OCI-M1 (cell line): ENCODE data around the gene TRIM59.

Experiments used
- DNase-seq: peaks from one replicate; lab custom pipeline; 2025; lab: John Stamatoyannopoulos, UW

The TRIM59 gene, protein sequence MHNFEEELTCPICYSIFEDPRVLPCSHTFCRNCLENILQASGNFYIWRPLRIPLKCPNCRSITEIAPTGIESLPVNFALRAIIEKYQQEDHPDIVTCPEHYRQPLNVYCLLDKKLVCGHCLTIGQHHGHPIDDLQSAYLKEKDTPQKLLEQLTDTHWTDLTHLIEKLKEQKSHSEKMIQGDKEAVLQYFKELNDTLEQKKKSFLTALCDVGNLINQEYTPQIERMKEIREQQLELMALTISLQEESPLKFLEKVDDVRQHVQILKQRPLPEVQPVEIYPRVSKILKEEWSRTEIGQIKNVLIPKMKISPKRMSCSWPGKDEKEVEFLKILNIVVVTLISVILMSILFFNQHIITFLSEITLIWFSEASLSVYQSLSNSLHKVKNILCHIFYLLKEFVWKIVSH

DNA sequence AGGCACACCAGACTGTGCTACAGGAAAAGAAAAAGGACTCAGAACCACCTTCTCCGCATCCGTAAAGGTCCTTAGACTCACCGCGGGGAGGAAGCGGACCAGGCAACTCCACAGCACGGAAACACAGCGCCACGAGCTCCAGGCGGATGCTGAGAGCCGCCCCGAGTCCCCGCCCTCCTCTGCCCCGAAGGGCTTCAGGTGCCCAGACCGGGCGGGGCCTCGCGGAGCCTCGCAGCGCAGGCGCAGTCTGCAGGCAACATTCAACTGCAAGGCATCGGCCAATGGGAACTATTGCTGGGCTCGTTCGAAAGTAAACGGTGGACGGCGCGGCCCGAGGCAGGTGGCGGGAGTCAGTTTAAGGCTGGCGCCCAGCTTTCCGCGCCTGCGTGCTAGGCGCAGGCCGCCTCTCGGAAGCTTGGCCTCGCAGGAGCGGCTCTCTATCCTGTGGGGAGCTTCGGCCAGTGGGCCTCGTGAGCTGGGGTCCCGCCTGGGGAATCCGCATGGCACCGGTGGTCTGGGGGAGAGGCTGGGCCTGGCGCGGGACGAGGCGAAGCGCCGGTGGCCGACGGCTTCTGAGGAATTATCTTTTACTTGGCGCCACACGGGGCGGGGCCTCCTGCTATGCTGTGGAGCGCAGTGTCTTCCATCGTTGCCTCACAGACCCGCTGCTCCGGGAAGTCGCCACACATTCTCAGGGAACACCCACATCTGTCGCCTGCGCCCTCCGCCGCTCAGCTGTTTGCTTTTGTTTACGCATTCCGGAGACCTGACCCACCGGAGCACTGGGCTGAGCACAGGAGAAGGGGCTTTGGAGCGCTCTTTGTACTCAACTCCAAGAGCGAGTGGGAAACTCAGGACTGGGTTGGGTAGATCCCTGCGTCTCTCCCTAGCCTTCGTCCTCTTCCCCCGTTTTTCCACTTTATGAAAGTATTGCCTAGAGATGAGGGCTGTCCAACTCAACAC is at the start of gene TRIM59:
TSS of gene TRIM59 (minus strand) at position 151 of the 963 bp plus-strand sequence. CDS start 10,603 bp downstream, outside the sequence.
- DNase-seq, result peak; percentile 72

DNA sequence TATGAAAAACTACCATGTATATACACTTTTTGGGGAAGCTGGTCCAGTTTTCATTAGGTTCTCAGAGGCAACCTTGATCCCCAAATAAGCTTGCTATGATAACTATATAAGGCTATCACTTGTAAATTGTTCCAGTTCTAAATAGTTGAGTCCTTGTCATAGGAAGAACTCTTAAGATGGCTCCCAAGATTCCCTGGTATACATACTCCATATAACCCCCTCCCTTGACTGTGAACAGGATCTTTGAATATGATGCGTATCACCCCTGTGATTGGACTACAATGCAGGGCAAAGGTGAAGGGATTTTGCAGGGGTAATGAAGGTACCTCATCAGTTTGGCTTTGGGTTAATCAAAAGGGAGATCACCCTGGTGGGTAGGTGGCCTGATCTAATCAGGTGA is 48.6 kb upstream of the TRIM59 start:
- DNase-seq, result no peak

DNA sequence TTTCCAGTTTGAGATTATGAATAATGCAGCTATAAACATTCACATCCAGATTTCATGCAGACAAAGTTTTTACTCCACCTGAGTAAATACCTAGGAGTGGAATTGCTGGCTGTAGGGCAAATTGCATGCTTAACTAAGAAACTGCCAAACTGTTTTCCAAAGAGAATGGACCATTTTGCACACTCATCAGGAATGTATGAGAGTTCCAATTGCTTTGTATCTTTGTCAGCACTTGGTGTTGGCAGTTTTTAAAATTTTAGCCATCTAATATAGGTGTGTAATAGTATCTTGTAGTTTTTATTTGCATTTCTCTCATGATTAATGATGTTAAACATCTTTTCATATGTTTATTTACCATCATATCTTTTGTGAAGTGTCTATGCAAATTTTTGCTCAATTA is 40.6 kb upstream of the TRIM59 start:
- DNase-seq, result no peak

DNA sequence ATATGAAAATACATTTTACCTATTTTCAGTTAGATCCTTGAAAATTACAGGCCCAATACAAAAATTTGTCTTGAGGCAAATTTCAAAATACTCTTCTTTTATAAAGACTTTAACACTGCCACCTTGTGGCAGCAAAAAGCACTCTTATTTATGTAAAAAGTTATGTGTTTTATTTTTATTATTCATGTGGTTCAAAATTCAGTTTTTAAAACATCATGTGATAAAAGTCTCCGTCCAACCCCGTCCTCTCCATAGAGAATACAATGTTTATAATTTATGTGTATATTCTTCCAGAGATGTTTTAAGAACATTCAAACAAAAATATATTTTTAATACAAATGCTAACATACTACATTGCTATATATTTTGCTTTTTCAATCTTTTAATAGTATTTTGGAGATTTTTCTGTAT is 36.9 kb upstream of the TRIM59 start:
- DNase-seq, result peak; percentile 56

DNA sequence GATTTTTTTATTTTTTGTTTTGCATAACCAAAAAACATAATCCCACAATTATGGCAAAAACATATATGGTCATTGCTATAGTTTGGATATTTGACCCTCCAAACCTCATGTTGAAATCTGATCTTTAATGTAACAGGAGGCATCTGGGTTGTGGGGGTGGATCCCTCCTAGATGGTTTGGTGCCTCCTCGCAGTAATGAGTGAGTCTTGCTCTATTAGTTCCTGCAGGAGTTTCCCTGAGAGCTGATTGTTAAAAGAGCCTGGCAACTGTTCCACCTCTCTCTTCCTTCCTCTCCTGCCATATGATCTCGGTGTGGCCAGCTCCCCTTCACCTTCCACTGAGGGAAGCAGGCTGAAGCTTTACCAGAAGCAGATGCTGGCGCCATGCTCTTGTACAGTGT is 33.2 kb upstream of the TRIM59 start:
- no peak for DNase-seq

DNA sequence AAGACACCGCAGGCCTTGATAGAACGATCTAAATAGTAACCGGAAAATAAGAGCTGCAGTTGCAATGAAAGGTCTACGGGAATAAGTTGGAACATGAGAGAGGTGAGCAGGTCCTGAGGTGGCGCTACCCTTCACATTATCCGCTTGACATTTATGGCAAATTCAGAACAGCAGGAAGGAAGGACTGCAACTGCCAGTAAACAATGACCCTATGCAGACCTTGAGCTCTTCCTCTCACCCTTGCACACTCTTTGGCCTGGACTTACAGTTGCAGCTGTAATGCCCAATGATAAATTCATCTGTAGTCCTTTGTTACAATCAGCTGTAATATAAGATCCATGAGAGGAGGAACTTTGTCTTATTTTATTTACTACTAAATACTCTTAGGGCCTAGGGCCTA is 32.3 kb upstream of the TRIM59 start:
- DNase-seq, result no peak

DNA sequence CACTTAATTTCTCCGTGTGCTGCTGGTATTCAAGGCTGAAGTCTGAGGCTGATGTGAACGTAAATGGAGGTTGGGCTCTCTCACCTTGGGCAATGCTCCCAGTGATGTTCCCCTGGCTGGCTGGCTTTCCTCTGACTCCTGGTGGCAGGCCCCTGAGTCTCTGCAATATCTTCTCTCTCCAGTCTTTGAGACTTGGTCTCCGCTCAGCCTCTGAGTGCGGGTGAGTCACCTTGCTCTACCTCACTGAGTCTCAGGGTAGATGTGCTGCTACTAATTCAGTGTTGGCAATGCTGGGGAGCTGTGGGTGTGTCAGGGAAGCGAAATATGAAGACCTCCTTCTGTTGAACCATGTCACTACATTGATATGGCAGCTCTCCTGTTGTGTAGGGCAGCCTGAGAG is 31.3 kb upstream of the TRIM59 start:
- no peak for DNase-seq

DNA sequence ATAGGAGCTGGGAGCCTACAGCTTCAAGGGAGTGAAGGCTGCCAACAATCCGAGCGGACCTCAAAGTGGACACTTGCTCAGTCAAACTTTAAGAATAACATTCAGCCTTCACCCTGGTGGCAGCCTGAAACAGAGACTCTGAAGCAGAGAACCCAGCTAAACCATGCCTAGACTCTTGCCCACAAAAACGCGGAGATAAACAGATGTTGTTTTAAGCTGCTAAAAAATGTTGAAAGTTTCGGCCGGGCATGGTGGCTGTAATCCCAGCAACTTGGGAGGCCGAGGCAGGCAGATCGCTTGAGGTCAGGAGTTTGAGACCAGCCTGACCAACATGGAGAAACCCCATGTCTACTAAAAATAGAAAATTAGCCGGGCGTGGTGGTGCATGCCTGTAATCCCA is 29.8 kb upstream of the TRIM59 start:
- DNase-seq, result no peak

DNA sequence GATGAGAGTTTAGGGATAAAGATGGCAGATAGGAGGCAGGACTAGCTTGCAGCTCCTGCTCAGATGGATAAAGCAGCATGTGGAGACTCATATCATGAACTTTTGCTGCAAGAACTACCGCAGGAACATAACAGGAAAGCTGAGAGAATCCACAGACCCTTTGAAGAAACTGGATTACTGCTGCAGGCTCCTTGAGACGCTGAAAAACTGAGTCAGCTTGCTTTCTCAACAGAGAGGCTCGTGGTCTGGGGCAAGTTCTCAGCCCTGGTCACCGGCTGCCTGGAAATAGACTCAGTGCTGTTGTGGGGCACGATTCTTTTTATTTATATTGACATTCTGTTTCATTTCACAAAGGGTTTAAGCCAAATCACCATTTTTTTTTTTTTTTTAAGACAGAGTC is 28.8 kb upstream of the TRIM59 start:
- no peak for DNase-seq

DNA sequence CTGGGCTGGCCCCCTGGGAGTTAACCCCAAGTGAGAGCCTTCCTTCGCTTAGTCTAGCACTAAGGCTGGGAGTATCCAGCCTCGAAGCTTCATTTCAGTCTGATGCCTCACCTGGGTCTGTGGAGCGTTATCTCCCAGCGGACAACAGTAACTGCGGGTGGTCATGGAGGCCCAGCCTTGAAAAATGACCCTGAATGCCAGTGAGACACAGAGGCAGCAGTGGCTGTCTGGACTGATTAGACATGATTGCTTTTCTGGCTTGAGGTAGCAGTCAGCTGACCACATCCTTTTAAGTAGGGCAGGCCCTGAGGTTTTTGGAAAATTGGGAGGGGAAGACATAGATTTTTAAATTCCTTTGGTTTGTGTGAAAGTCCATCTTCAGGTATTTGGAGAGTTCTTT is 28.2 kb upstream of the TRIM59 start:
- DNase-seq, result peak; percentile 13

DNA sequence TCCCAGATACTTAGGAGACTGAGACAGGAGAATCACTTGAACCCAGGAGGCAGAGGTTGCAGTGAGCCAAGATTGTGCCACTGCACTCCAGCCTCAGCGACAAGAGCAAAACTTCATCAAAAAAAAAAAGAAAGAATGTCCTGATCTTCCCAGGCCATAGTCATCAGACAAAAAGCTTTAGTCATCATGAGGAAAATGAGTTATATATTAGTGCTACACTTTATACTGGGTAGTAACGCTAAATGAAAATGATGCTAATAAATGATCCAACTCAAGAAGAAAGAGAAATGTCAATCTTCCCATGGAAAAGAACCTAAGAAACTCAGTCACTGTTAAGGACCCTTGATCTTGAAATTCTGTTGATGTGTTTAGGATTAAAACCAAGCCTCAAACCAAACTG is 26.3 kb upstream of the TRIM59 start:
- DNase-seq, result no peak

DNA sequence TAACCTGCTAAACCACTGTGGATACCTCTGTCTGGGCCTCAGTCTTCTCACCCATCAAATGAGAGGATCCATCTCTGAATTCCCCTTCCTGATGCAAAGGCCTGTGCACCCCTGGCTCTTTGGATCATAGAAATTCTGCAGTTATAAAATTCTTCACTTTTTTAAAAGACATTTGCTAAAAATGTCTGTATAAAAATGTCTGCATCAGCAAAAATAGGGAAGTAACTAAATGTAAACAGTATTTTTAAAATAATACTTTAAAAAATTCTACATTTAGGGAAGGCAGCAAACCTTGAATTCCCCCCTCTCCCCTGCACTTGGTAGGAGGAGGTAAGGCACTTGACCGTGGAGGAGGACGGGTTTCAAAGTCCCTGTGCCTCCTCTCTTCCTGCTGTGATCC is 25.6 kb upstream of the TRIM59 start:
- no peak for DNase-seq

DNA sequence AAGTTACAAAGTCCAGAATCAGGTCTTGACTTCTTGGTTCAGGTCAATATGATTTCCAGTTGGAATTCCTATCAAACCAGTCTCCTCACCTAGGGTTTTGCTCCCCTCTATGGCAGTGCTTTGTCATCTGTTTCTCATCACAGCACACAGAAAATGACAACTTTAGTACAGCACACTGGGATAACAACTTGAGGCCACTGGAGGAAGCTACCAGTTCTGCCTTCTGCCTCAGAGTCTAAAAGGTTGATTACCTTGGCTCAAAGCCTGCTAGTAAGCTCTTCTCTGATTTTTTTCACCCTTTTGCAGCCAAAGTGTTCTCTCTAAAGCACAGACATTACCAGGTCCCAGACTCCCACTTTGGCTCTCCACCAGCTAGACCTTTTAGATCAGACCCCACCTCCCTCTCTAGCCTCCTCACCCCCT is 24.8 kb upstream of the TRIM59 start:
- DNase-seq, result no peak

DNA sequence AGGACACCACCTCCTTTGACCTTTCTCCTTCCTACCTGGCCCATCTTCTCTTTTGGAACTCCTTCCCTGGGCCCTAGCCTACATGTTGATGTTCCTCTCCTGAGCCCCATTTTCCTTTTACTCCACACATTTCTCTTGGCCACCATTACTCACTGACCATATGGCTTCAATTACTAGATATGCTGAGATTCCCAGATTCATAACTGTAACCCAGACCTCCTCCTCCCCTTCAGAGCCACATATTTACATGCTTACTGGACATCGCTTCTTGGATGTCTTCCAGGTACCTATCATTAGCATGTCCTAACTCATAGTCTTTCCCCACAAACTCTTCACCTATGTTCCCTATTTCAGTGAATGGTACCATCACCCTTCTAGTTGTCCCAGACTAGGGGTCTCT is 24.4 kb upstream of the TRIM59 start:
- DNase-seq, result no peak

DNA sequence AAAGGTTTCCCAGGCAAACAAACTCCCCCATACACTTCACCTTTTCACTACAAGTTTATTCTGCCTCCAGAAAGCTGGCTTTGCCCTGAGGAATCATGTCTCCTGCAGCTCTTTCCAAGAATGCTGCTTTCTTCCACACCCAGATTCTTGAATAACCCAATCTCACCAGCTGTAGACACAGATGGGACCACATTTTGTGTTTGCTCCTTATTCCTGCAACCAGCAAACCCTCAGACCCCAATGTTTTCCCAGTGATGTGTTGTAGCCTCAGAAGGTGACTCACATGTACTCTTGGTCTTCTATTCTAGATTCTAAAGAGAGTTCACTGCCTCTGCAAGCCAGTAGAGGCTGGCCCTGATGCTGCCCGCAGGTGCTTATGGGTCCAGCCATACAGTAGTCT is 23.6 kb upstream of the TRIM59 start:
- no peak for DNase-seq

DNA sequence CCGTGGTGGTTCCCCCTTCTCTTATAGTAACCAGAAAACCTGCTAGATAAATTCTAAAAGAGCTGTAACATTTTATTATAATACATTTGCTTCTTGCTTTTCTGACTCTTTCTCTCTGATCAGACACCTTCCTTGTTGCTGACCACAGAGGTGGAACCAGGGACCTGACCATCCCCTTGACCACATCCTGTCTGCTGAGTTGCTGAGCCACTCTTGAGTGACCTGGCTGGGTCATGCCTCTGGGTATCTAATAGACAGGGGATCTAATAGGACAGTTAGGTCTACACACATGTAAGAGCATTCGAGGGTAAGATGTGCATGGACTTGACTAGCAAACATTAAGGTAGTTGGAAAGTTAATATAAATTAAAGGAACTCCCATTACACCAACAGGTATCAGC is 22.8 kb upstream of the TRIM59 start:
- DNase-seq, result no peak

DNA sequence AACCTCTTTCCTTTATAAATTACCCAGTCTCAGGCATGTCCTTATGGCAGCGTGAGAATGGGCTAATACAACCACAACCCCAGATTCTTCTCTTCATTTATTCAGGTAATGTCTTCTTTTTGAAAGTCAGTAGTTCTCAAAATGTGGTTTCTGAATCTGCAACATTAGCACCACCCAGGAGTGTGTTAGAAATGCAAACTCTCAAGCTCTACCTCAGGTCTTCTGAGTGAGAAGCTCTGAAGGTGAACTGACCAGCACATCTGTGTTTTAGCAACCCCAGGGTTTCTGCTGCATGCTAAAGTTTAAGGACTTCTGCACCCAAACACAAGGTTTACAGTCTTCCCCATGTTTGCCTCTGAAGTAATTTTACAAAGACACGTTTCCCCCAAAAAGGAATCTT is 22.3 kb upstream of the TRIM59 start:
- DNase-seq, result no peak

DNA sequence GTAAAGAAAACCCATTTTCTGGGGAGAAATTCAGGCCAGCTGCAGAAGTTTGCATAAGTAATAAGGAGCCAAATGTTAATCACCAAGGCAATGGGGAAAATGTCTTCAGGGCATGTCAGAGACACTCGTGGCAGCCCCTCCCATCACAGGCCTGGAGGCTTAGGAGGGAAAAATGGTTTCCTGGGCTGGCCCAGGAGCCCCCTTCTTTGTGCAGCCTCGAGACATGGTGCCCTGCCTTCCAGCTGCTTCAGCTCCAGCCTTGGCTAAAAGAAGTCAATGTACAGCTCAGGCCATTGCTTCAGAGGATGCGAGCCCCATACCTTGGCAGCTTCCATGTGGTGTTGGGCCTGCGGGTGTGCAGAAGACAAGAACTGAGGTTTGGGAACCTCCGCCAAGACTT is 20.6 kb upstream of the TRIM59 start:
- DNase-seq, result no peak

DNA sequence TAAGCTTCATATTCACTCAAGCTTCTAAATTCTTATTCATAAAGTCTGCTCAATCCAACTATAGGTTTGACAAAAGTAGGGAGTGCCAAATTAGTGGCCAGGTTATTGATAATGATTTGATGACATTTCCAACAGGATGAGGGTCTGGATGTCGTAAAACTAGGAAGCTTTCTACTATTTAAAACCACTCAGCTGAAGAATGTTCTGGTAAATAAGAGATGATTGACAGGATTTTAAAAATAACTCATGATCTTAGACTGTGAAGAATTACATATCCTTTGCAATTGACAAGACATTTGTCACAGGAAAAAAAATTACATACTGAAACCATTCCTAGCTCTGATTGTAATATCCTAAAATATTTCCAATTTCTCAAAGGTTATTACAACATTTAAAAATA is 15.4 kb upstream of the TRIM59 start:
- DNase-seq, result no peak

DNA sequence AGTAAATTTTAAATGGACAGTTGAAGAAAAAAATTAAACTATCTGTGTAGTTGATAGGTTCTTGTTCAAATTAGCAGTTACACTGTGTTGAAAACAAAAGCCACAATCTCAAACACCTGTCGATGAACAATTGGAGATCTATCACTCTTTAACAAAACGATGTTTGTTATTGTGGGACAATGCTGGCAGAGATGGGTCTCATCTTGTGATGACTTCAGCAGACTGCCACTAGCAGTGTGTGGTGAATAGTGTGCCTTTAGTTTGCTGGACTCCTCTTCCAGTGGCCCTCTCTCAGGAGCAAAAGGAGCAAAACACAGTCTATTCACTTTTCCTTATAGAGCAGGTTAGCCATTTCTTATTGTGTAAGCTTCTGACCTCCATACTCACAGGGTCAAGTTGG is 14.7 kb upstream of the TRIM59 start:
- DNase-seq, result no peak

DNA sequence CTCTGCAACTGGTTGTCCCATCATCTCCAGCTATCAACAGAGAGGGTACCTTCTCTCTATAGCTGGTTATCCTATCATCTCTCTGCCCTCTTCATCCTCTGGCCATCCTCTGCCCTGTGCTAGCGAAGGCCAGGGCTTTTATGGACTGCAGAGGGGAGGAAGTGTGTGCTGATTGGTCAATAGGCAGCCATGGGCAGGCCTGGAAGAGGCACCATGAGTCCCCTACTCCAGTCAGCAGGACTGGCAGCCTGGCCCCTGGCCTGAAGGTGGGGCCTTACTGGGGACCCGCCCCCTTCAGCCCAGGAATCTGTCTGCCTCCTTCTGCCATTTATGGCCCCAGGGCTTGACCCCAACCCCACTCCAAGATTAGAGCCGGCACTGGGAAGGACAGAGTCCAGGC is 10.4 kb upstream of the TRIM59 start:
- no peak for DNase-seq

DNA sequence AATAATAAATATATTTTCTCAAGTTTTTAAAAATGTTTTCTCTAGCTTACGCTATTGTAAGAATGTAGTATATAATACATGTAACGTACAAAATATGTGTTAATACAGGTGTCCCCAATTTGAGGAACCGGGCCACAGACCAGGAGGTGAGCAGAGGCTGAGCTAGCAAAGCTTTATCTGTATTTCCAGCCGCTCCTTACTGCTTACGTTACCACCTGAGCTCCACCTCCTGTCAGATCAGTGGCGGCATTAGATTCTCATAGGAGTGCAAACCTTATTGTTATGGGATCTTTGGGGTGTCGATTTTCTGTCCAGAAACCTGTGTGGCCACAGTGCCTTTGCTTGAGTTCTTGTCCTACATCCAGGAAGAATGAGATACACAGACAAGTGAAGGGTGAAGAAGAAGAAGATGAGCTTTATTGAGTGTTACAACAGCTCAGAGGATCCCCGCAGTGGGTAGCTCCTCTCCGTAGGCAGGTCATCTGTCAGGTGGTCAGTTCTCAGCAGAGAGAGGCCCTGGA is 9.9 kb upstream of the TRIM59 start:
- no peak for DNase-seq

DNA sequence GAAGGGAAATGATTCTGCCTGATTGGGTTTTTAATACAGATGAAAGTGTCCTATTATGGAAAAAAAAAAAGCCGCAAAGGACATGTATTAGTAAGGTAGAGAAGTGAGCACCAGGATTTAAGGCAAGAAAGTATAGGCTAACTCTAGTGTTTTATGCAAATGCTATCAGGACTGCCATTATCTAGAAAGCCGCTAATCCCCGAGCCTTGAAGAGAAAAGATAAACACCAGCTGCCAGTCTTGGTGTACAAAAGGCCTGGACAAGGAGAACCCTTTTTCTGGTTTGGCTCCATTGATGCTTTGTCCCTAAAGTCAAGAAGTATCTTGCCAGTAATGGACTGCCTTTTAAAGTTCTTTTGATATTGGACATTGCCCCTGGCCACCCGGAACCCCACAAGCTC is 8.6 kb upstream of the TRIM59 start:
- no peak for DNase-seq
